ENCODE results near the gene LDLRAD4.

The LDLRAD4 gene

DNA sequence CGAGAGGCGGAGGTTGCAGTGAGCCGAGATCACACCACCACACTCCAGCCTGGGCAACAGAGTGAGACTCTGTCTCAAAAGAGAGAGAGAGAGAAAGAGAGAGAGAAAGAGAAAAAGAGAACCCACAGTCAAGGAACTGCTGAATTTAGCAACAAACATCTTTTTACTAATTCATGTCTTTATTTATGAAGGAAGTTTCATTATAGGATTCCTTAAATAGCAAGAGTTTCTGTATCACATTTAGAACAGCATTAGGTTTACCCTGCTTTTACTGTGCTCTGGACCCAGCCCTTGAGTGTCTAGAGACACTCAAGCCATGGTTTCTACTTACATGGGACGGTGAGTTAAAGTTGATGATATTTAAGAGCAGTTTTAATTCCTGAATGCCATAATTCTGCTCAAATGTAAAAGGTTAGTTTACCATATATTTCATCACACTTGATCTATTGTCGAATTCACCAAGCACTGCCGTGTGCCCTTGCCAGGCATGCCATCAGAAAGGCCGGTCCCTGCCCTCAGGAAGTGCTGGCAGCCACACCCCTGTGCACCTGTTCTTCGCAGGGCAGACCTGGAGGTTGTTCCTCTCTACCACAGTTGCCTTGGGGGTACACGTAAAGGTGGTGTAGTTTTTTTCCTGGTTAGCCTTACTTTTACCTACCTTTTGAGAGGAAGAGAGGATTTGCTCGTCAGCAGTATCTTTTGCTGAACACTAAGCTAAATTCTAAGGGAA, 153.3 kb downstream of the LDLRAD4 start:
- DNase-seq (ENCODE audit: low read depth): no peak

DNA sequence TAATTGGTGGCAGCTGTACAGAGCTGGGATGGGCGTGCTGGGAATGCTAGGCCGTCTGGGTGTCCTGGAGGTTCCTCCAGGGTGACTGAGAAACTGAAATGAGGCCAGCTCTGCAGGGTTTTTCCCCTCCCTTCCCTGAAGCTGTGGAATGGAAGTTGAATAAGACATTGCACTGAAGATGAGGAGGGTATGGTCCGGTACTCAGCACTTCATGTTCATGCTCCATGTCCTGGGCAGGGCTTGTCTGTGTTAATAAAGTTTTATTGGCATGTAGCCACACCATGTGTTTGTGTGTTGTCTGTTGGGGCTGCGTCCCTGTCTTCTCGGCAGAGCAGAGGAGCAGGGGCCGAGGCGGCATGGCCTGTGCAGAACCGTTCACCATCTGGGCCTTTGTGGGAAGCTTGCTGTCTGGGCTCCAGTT, 154.0 kb downstream of the LDLRAD4 start:
- DNase-seq (ENCODE audit: low read depth): no peak

DNA sequence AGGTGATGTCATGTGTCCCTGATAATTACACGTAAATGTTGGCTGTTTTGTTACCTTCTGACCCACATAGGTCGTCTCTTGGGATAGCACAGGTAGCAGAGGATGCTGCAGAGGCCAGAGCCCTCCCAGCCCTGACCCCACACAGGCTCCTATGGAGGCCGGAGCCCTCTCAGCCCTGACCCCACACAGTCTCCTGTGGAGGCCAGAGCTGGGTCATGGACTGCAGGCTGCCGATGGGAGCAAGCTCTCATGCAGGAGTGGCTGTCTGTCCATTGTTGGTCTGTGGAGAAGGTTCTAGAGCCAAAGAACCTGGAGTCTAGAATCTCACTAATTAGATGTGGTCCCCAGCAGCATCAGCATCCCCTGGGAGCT, 155.5 kb downstream of the LDLRAD4 start:
- no peak for DNase-seq (ENCODE audit: low read depth)

DNA sequence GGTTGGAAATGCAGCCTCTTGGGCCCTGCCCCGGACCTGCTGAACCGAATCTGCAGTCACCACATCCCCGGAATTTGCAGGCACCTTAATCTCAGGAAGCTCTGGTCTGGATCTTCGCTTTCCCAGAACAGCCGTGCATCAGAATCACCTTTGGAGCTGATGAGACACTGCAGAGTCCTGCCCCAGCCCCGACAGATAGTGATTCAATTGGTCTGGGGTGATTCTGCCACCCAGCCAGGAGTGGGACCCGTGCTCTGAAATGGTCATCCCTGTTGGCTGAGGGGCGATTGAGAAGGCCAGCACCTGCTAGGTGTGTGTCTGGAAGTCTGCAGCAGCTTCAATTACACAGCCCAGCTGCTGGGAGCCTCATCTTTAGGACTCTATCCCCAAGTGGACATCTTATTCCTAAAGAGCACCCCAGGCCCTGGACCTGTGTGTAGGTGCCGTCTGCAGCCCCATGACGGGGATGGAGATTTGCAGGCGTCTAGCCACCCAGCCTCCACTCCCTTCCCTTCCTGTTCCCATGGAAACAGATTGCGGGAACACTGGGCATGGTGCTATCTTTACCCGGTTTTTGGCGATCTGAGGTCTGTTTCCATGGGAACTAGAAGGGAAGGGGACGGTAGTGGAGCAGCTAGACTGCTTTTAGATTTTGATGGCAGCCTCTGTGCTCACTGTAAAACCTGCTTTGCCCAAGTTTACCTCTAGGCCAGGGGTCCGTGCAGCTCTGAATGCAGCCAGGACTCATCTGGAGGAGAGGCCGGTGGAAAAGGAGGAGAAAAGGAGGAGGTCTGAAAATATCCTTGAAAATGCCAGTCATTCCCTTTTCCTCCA, 156.1 kb downstream of the LDLRAD4 start:
- DNase-seq (ENCODE audit: low read depth): no peak

DNA sequence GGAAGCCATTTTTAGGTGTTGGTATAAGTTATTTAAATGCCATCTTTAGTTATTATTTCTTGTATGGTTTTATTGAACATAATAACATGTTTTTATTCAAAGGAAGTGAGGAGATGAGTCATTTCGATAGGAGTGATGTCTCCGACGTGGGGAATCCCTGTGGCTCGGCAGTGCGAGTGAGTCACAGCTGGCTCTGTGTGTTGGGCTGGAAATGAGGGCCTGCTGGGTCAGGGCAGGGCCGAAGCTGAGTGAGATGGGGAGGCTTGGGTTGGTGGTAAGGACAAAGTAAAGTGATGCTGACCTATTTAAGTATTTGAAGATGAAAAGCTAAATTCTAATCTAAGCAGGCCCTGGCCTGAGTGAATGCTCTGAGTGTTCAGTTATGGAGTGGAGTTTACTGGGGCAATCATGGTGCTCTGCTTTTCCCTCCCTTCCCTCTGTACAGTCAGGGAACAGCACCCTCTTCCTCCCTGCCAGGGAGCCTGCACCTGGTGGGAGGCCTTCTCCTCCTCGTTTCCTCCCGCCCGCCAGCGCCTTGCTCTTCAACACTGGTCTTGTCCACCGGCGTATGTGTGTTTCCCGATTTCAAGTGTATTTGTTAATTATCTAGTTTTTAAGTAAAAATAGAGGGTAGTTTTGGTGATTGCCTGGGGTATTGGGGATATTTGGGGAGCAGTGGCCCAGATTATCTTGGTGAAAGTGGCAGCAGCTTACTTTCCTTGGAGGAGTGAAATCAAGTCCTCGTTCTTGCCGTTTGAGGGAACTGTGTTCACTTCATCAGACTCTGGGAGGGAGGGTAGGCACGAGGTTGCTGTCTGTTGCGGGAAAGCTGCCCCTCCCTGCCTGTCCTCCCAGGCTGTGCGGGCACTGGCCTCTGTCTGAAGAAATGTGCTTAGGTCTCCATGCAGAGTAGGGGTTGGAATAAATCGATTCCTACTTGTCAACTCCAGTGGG, 157.0 kb downstream of the LDLRAD4 start:
- peak; percentile 51 for DNase-seq (ENCODE audit: low read depth)

DNA sequence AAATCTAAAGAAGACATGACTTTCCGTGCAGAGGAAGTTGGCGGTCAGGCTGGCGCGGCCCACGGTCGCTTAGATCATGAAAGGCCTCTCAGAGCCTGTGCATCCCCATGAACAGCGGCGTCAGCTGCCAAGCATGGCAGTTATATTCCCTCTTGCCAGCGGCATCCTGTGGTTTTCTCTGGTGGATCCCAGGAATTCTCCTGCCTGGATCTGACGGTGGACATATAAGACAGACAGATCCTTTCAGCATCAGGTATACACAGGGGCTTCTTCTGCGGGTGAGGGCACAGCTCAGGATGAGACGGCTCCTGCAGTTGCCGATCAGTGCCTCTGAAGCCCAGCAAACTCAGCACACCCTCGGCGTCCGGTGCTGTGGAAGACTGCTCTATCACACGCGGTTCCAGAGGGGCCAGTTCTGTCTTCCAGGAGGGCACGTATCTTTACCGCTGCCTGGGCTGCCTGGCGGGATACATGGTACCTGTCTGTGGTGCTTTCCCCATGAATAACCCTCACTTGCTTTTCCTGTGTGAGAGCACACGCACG, 157.8 kb downstream of the LDLRAD4 start:
- no peak for DNase-seq (ENCODE audit: low read depth)

DNA sequence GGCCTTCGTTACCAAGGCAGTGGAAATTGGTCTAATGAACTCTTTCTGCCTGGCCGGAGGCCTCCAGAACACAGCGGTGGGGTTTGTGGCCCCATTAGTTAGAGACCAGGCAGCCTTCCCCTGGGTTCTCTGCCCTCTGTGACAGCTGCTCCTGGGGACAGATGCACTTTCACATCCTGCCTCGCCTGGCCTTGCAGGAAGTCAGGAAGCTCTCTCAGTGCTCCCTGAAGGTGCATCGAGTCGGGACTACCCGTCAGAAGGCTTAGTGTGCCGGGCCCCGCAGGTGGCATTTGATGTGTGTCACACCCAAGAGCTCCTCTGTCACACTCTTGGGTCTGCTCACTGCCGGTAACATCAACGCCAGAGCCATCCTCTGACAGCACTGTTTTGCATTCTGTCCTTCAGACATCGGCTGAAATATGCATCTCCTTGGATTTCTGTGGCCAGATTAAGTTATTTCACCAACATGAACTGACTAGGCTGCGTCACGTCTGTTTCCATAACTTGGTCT, 158.3 kb downstream of the LDLRAD4 start:
- DNase-seq (ENCODE audit: low read depth): no peak

DNA sequence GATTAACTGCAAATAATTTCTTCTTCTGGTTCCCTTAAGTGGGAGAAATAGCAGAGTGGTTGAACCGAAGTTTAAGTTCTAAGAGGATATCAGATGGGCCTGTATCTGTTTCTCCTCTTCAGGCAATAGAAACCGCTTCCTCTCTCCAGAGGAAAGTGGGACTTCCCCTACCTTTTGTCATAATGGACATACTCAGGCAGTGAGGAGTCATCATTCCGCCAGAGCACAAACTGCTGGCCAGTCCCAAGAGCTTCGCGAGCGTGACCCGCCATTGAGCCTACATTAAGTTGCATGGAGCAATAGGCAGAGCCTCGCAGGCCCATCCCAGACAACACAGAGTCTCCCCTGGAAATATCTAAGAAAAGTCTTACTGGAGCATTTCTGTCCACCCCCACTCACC, 158.9 kb downstream of the LDLRAD4 start:
- DNase-seq (ENCODE audit: low read depth): no peak

DNA sequence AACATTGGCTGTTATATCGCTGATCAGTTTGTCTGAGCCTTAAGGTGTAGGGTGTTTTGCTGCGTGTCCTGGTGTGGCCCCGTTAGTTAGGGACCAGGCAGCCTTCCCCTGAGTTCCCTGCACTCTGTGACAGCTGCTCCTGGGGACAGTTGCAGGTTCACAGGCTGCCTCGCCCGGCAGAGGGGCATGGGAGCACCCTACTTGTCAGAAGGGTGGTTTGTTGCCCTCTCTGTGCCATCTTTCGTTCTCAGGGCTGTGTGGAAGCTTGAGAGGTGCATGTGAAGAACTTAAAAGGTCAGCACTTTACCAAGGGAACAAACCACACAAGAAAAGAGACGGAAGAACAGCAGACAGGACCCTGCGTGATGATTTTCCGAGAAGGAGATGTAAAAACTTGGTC, 159.6 kb downstream of the LDLRAD4 start:
- no peak for DNase-seq (ENCODE audit: low read depth)

DNA sequence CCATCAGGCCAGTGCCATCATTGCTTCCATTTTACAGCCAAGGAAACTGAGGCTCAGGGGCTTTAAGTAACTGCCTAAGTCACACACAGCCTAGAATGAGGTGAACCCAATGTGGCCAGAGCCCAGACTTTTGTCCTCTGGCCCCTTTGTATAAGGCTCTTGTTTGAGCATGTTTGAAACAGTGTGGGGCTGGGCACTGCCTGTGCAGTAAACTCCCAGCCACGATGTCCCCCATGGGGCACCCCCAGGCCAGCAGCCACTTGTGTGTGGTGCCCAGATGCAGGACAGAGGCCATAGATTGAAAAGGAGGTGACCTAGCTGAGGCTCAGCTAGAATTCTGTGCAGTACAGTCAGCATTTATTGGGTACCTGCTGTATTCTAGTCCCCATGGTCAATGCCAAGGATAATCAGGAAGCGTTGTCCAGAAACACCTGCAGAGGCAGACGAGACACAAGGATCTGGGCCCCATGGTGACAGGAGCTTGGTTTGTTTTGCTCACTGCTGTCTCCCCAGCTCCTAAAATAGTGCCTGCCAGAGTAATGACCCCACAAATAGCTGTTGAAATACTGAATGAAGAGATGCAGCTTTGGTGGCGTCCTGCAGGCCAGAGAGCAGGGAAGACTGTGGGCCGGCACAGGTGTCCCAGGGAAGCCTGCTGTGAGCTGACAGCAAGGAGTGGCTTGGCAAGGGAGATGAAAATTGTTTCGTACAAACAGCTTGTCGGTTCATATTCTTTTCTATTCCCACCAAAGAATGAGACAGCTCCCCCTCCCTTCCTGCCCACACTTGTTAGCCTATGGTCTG, 160.7 kb downstream of the LDLRAD4 start:
- DNase-seq (ENCODE audit: low read depth): no peak

DNA sequence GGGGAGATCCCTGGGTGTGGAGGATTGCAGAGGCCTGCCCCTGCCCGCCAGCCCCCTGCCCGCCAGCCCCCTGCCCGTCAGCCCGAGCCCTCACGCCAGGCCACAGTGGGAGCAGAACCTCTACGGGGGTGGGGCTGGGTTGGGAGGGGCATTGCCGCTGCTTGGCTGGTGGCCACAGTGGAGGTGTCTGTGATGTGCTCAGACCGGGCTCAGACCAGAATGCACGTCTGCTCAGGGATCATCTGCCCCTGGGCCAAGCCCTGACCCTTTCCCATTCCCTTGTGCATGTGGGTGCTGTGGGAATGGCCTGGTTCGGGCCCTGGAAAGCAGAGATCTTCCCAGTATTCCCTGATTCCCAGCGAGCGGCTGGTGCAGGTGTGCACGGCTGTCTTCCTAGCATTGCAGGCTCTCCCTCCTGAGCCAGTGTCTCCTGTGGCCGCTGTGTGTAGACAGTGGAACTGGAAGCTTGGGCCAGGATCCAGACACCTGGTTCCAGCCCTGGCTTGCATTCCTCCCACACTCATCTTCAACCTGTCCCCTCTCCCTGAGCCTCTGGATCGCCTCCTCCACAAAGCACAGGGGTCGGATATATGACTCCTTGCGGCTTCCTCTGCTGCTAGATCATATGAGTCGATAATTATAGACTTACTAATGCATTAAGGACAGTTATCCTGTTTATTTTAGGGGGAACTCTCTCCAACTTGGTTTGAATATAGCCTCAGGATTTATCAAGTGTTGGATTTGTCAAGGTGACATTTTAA, 161.6 kb downstream of the LDLRAD4 start:
- DNase-seq (ENCODE audit: low read depth): no peak

DNA sequence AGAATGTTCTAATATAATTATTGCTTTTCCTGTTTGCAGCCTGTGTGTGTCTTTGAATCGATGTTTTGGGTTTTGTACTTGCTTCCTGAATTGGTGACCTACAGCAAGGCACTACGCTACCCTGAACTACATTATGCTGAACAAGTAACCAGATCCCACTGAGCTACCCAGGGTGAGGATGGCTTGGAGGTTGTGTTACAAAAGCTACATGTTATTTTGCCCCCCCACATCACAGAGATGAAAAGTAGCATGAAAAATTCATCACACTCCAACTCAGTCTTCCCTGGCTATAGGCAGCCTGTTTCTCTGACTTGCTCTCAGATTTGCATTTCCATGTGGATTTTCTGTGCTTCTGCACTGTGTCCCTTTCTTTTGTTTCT, 162.1 kb downstream of the LDLRAD4 start:
- DNase-seq (ENCODE audit: low read depth): no peak

DNA sequence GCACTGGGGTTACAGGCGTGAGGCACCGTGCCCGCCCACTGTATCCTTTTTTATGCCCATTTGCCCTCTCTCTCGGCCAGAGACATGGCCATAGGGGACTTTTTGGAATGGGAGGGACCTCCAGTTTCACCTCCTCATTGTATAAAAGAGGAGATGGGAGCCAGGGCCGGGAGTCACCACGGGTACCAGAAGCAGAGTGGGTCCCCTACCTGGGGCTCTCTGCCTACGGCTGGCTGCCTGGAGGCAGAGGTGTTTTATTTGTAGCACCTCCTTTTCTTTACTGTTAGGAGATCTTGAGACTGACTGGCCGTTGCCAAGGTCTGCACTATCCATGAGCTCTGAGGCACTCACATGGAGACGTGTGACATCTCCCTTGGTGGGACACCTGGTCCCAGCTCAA, 162.8 kb downstream of the LDLRAD4 start:
- no peak for DNase-seq (ENCODE audit: low read depth)

DNA sequence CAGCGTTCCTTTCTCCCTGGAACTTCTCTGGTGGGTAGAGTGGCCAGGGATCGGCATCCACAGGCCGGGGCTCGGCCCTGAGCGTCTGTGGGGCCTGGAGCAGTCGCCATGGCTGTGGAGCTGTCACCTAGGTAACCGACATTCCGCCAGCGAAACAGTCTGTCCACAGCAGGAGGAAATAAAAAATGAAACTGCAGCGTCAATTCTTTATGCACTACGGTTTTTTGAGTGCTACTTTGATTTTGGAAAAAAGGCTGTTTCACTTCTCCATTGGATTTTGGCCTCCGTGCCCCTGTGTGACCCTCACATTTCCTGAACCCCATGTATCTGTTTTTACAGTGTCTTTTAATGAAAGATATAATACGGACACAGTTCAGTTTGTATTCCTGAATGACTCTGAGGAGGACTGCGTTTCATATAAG, 163.4 kb downstream of the LDLRAD4 start:
- DNase-seq (ENCODE audit: low read depth): no peak

DNA sequence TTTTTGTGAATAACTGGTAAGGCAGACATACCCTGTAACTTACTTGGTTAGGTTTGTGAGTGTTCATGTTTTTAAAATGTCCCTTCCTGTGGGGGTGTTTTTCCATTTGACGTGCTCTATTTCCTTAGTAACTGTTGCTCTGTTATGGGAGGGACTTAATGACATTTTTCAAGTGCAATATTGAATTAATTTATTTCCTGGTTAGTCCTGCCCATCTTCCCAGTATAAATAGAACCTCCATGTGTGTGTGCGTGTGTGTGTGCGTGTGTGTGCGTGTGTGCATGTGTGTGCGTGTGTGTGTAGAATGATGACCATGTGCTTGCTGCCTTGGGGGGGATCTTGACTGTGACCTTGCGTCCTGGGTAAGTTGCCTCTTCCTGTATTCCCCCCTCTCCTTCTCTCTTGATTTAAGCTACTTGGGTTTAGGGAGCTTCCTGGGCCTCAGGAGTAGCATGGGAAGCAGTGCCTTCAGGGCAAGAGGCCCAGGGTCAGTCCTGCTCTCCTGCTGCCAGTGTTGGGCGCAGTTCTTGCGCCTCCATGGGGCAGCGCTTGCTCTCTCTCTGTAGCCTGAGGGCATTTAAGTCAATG, 163.9 kb downstream of the LDLRAD4 start:
- DNase-seq (ENCODE audit: low read depth): no peak

DNA sequence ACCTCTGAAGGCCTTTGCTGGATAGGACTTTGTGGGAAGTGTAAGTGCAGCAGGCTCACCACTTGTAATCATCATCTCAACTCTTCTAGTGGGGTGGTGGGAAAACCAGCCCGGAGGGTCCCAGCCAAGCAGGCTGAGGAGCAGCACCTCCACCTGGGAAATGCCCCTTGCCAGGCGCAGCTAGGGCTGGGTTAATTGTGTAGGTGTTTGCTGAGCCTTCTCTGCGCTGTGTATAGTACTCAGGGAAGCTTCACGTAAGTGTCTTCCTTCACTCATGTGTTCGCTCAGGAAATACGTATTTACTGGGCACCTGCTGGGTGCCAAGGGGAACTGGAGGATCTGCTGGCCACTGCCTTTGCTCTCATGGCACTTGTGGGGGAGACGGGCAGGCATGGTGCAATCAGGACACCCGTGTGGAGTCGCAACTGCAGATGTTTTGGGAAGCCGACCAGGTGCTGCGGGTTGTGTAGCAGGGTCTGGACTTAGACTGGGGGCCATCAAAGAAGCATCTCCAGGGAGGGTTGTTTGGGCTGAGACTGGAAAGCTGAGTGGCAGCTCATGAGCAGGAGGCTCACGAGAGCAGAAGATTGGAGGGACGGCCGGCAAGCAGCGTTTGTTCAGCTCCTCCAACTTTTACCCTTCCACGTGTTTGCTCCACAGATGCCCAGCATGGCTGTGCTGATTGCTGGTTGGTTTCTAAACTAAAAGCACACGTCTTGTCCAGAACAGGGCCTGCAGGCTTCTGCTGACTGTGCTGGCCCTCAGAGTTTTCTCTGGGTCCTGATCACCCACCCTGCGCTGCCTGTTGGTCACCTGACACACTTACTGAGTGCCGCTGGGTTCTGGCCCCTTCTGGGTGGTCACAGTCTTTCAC, 164.6 kb downstream of the LDLRAD4 start:
- no peak for DNase-seq (ENCODE audit: low read depth)

DNA sequence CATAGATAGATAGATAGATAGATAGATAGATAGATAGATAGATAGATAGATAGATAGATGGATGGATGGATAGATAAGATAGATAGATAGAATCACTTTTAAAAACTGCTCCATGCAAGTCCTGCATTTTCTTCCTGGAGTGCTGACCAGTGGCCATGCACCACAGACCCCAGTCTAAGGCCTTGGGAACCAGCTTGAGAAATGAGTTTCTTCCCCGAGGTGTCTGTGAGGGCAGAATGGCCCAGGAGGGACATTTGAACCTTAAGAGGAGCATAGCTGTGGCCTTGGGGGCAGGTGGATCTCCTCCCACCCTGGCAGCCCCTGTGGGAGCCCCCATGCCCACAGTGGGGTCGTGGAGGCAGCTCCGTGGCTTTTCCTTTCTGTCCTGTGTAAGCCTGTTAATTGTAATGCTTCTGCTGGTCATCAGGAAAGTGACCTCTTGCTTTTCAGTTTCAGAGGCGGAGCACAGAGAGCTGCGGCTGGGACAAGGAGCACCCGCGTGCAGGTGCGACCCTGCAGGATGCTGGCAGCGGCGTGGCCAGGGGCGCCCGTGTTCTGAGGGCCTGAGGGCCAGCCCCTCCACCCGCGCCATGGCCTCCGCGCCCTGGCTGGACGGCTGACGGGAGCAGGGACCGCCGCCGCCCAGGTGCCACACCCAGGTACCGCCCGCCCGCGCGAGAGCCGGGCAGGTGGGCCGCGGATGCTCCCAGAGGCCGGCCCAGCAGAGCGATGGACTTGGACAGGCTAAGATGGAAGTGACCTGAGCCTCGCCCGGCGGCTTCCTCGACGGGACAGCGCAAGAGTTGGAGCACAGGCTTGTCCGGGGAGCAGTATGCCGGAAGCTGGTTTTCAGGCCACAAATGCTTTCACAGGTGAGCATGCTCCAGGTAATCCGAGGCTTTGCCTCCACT, 168.6 kb downstream of the LDLRAD4 start:
- DNase-seq (ENCODE audit: low read depth): no peak
